A673 (cell line): ENCODE data around the gene FAM227B. TPM values are rescaled to one million over a fixed set of nuclear protein-coding genes. Genes with fewer than 3 reads are reported as not detected.

Source experiments
- BruUV-seq: library from RNA; stranded (reverse); fragments of 400-500 nt; replicated peaks from 2 replicates; lab custom pipeline; 2021; lab: Mats Ljungman, UMichigan
- CTCF ChIA-PET: fragments of 300-600 bp; sonication (Branson Sonifier 250); formaldehyde crosslinking; loops from one replicate; lab custom pipeline; 2022; ENCODE audit warnings: antibody characterized with exemption; lab: Charles Lee
- POLR2A ChIA-PET: fragments of 300-600 bp; sonication (Branson Sonifier 250); formaldehyde crosslinking; loops from one replicate; lab custom pipeline; 2022; ENCODE audit warnings: antibody characterized with exemption; ENCODE audit not compliant: low non-redundant PET; lab: Charles Lee
- DNase-seq: peaks from one replicate; pipeline ENCODE4 v3.0.0-alpha.2; 2015; ENCODE audit warnings: low spot score
- H3K27ac ChIP-seq: fragments of 200-600 bp; sonication (generic); 2 replicates; pipeline ENCODE4 v1.5.1; 2016; ENCODE audit warnings: mixed run types, low read depth, mild to moderate bottlenecking, mixed read lengths, antibody characterized with exemption, low read length; ENCODE audit not compliant: poor library complexity, severe bottlenecking
- H3K27me3 ChIP-seq: fragments of 200-600 bp; sonication (generic); replicated peaks from 2 replicates; pipeline ENCODE4 v1.6.1; 2017; ENCODE audit warnings: mixed run types, low read depth, mild to moderate bottlenecking, mixed read lengths, antibody characterized with exemption, low read length; ENCODE audit not compliant: insufficient read depth, poor library complexity
- H3K36me3 ChIP-seq: fragments of 200-600 bp; sonication (generic); 2 replicates; pipeline ENCODE4 v1.6.1; 2016; ENCODE audit warnings: mixed run types, mild to moderate bottlenecking, mixed read lengths, antibody characterized with exemption, low read length; ENCODE audit not compliant: insufficient read depth, poor library complexity, severe bottlenecking
- H3K4me1 ChIP-seq: fragments of 200-600 bp; sonication (generic); 2 replicates; pipeline ENCODE4 v1.6.1; 2017; ENCODE audit warnings: mixed run types, mild to moderate bottlenecking, mixed read lengths, antibody characterized with exemption, low read length; ENCODE audit not compliant: insufficient read depth, poor library complexity, severe bottlenecking
- H3K4me3 ChIP-seq: fragments of 200-600 bp; sonication (generic); 2 replicates; pipeline ENCODE4 v1.5.1; 2016; ENCODE audit warnings: low read depth, mixed run types, mild to moderate bottlenecking, mixed read lengths, low read length; ENCODE audit not compliant: poor library complexity, severe bottlenecking
- H3K9me3 ChIP-seq: fragments of 200-600 bp; sonication (generic); 2 replicates; pipeline ENCODE4 v1.6.1; 2016; ENCODE audit warnings: mixed run types, low read depth, mild to moderate bottlenecking, mixed read lengths, antibody characterized with exemption, low read length; ENCODE audit not compliant: poor library complexity, severe bottlenecking
- CTCF ChIP-seq: fragments of 300-800, 200-600 bp; sonication (generic); conservative IDR thresholded peaks from 2 replicates; pipeline ENCODE4 v1.5.1; 2017; ENCODE audit warnings: low read depth, mild to moderate bottlenecking, antibody characterized with exemption, low read length, moderate library complexity, mixed read lengths
- EZH2 ChIP-seq: fragments of 200-600 bp; sonication (generic); IDR thresholded peaks from 2 replicates; pipeline ENCODE4 v1.6.1; 2017; ENCODE audit warnings: borderline replicate concordance, low read depth, mild to moderate bottlenecking, mixed read lengths, antibody characterized with exemption, low read length; ENCODE audit not compliant: poor library complexity, severe bottlenecking
- intact Hi-C: fragments of 100-400 bp; cut with micrococcal nuclease; formaldehyde crosslinking; loops from one replicate; pipeline ENCODE4 v1.10.0; 2022; ENCODE audit not compliant: unreplicated experiment
- total RNA-seq: library from RNA; stranded (reverse); gene quantifications from 2 replicates; pipeline ENCODE4 v1.2.3, GENCODE V29; 2021

FAM227B gene
- total RNA-seq, 1 experiment from 2014 or later = 2.3 TPM

- no peaks in the 10 kb centered on the region for H3K9me3 ChIP-seq
- TF ChIP-seq EZH2 = no peak
- no peak for TF ChIP-seq CTCF
- no peaks in the 10 kb centered on the region for H3K27me3 ChIP-seq
- intact Hi-C loops = no loop called here
- ChIA-PET CTCF (no interaction called here), POLR2A (no interaction called here)
- peaks cover 11% of the 10 kb centered on the region for H3K4me1 ChIP-seq
- BruUV-seq = no TSS peak
- H3K36me3 ChIP-seq = no peaks in the 10 kb centered on the region
- no peak overlapping the region for H3K27ac ChIP-seq
- H3K4me3 ChIP-seq = no peak overlapping the region
- no peak for DNase-seq
Observed at GRCh38 chr15:49286649-49287404, 333.8 kb downstream of the FAM227B start.

GRCh38 chr15:49282366-49282765, 338.3 kb downstream of the FAM227B start:
- TF ChIP-seq CTCF (no peak), EZH2 (no peak)
- ChIA-PET CTCF (no interaction called here), POLR2A (no interaction called here)
- Histone ChIP-seq H3K27ac (no peak overlapping the region), H3K27me3 (no peaks in the 10 kb centered on the region), H3K36me3 (no peaks in the 10 kb centered on the region), H3K4me3 (no peak overlapping the region), H3K4me1 (no peaks in the 10 kb centered on the region), H3K9me3 (no peaks in the 10 kb centered on the region)
- no TSS peak for BruUV-seq
- intact Hi-C loops = no loop called here
- DNase-seq = no peak

GRCh38 chr15:49279521-49280456, 340.8 kb downstream of the FAM227B start:
- no peak overlapping the region for H3K4me3 ChIP-seq
- H3K27ac ChIP-seq = no peak overlapping the region
- H3K36me3 ChIP-seq = no peaks in the 10 kb centered on the region
- no peaks in the 10 kb centered on the region for H3K4me1 ChIP-seq
- intact Hi-C loops = no loop called here
- no peaks in the 10 kb centered on the region for H3K9me3 ChIP-seq
- ChIA-PET CTCF (no interaction called here), POLR2A (no interaction called here)
- no peak for DNase-seq
- H3K27me3 ChIP-seq = no peaks in the 10 kb centered on the region
- TF ChIP-seq EZH2 (no peak), CTCF (no peak)
- BruUV-seq = no TSS peak
